Brain microvascular endothelial cell (primary cell): ENCODE results near the gene ERC1.

Experiments
- DNase-seq: peaks from one replicate; pipeline ENCODE4 v3.0.0-alpha.2; 2020
- H3K27ac ChIP-seq: fragments of 250-450 bp; sonication (Bioruptor Pico); 2 replicates; pipeline ENCODE4 v1.5.1; 2020; ENCODE audit warnings: mild to moderate bottlenecking, moderate library complexity
- H3K27me3 ChIP-seq: fragments of 250-450 bp; sonication (Bioruptor Pico); replicated peaks from 2 replicates; pipeline ENCODE4 v1.5.1; 2020; ENCODE audit warnings: mild to moderate bottlenecking
- H3K36me3 ChIP-seq: fragments of 250-450 bp; sonication (Bioruptor Pico); replicated peaks from 2 replicates; pipeline ENCODE4 v1.5.1; 2020; ENCODE audit warnings: mild to moderate bottlenecking
- H3K4me3 ChIP-seq: 2 replicates; pipeline ENCODE4 v1.5.1; 2011; ENCODE audit warnings: low read depth, mild to moderate bottlenecking, control low read depth, low read length, moderate library complexity
- in situ Hi-C: cut with HindIII; loops from 2 replicates; pipeline ENCODE4 v1.10.0; 2017; ENCODE audit warnings: low sequenced_read_pairs, low pct_ligation_motif_present
- TF ChIP-seq, protein P1 (sequence below): IDR thresholded peaks from 2 replicates; pipeline ENCODE4 v1.5.1; 2011; ENCODE audit warnings: low read depth, mild to moderate bottlenecking, moderate library complexity, low read length, control low read depth, inconsistent platforms; ENCODE audit errors: missing control alignments

Gene ERC1

GRCh38 chr12:1465990-1466389 lies 475.0 kb downstream of the ERC1 start:
- no peak overlapping the region for H3K4me3 ChIP-seq
- TF ChIP-seq, protein P1, sequence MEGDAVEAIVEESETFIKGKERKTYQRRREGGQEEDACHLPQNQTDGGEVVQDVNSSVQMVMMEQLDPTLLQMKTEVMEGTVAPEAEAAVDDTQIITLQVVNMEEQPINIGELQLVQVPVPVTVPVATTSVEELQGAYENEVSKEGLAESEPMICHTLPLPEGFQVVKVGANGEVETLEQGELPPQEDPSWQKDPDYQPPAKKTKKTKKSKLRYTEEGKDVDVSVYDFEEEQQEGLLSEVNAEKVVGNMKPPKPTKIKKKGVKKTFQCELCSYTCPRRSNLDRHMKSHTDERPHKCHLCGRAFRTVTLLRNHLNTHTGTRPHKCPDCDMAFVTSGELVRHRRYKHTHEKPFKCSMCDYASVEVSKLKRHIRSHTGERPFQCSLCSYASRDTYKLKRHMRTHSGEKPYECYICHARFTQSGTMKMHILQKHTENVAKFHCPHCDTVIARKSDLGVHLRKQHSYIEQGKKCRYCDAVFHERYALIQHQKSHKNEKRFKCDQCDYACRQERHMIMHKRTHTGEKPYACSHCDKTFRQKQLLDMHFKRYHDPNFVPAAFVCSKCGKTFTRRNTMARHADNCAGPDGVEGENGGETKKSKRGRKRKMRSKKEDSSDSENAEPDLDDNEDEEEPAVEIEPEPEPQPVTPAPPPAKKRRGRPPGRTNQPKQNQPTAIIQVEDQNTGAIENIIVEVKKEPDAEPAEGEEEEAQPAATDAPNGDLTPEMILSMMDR, result no peak
- H3K36me3 ChIP-seq, result no peaks in the 10 kb centered on the region
- in situ Hi-C loops, result no loop called here
- no peaks in the 10 kb centered on the region for H3K27me3 ChIP-seq
- DNase-seq, result no peak
- no peak overlapping the region for H3K27ac ChIP-seq

DNA sequence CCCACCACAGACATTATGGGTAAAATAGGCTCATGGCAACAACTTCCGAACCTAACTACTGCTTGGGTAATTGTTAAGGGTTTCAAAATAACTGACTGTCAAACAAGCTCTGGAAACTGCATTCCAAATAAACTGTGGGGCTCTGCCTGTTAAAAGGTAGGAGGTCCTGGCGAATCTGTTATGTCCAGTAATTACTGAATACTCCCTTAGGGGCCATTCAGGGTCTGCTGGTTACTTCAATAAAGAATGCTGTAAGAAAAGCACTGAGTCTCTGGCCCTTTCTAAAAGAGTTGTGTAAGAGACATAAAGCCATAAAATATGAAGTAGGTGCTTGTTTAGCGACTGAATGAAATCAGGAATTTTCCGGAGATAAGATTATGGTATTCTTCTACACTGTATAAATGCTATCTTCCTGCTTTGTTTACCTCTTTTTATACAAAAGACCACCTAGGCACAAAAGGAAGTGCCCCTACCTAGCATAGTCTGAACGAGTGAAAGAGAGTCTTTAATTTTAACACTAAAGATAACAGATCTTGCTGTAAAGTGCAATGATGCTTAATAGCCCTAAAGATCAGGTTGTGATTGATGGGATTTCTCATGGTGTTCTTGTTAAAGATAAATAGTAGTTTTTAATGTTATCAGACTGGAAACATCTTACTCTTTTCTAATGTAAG lies 475.6 kb downstream of the ERC1 start:
- TF ChIP-seq, protein P1, result no peak
- no peak for DNase-seq
- Histone ChIP-seq H3K36me3 (no peaks in the 10 kb centered on the region), H3K4me3 (no peak overlapping the region), H3K27ac (no peak overlapping the region), H3K27me3 (no peaks in the 10 kb centered on the region)
- in situ Hi-C loops, result no loop called here

GRCh38 chr12:1467710-1468109 lies 476.7 kb downstream of the ERC1 start:
- Histone ChIP-seq H3K27ac (no peak overlapping the region), H3K27me3 (no peaks in the 10 kb centered on the region), H3K4me3 (no peak overlapping the region), H3K36me3 (no peaks in the 10 kb centered on the region)
- in situ Hi-C loops, result no loop called here
- DNase-seq, result no peak
- TF ChIP-seq, protein P1, result no peak

DNA sequence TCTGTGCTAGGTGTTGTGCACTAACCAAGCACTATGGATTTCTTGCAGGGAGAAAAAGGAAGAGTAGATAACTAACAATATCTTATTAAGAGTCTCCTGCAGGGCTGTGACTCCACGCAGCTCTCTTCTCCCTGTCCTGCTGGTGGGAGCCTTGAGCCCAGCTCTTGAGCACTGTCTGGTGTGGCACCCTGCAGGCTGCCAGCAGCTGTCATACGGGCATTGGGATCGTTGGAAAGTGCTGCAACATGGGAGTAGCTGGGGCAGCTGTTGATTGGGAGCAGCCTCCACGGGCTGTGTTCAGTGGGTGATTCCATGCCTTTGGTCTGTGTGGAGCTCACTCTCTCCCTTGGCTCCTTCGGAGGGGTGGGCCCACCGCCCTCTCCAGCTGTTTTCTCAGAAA lies 478.0 kb downstream of the ERC1 start:
- H3K27ac ChIP-seq, result no peak overlapping the region
- no peaks in the 10 kb centered on the region for H3K27me3 ChIP-seq
- H3K36me3 ChIP-seq, result no peaks in the 10 kb centered on the region
- no peak for DNase-seq
- in situ Hi-C loops, result no loop called here
- TF ChIP-seq, protein P1, result no peak
- H3K4me3 ChIP-seq, result no peak overlapping the region

DNA sequence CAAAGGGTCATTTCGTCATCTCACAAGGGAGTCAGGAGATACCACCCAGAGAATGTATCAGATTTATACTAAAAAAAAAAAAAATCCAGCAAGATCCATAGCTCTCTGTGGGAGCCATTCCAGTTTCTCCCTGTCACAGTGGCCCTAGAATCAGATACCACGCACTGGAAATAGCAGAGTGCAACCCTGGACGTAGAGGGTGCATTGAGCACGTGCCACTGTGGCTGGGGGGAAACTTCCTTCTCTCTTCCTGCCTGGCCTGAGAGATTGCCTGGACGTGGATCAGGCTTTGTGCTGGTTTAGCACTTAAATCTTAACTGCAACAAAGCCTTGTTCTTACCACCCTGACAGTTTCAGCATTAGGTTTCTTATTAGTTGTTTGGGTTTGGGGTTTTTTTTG lies 479.0 kb downstream of the ERC1 start:
- no peak for DNase-seq
- no peak overlapping the region for H3K4me3 ChIP-seq
- no peak overlapping the region for H3K27ac ChIP-seq
- H3K27me3 ChIP-seq, result no peaks in the 10 kb centered on the region
- in situ Hi-C loops, result no loop called here
- no peaks in the 10 kb centered on the region for H3K36me3 ChIP-seq
- TF ChIP-seq, protein P1, result no peak

DNA sequence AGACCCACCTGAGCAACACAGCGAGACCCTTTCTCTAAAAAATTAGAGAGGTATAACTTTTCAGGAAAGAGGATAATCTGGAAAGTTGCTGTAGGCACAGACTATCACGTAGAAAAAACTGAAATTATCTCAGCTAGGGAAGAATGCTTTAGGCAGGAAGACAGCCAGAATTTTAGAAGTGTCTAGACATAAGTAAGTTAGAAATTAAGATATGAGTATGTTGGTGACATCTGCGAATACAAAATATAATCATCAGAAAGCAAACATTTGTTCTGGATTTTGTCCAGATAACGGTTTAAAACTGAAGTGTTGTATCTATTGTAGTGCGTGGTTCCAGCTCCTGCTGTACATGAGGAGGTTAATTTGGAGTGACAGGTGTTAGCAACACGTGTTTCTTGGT lies 480.2 kb downstream of the ERC1 start:
- in situ Hi-C loops, result no loop called here
- TF ChIP-seq, protein P1, result no peak
- Histone ChIP-seq H3K4me3 (no peak overlapping the region), H3K27ac (peak overlapping the region; percentile 73), H3K27me3 (no peaks in the 10 kb centered on the region), H3K36me3 (no peaks in the 10 kb centered on the region)
- no peak for DNase-seq
